ENCODE measurements around the gene CANX.

The CANX gene

DNA sequence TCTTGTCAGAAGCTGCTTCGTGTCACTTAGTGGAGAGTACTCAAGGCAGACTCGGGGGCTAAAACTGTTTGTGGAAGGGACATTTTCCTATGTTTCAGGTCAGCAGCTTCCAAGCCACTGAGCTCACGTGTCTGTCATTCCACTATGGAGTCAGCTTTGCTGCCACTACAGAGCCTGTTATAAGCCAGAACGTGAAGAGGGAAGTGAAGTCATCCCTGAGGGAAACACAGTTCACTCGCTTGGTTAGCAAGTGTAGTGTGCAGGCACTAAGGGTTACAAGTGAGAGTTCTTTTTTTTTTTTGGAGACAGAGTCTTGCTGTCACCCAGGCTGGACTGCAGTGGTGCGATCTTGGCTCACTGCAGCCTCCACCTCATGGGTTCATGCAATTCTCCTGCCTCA lies 70.5 kb downstream of the CANX start:
- H3K27ac Mint-ChIP-seq = peak overlapping the region; percentile 21
- H3K4me3 Mint-ChIP-seq = no peak overlapping the region
- H3K36me3 Mint-ChIP-seq (ENCODE audit: low read depth) = peaks cover 72% of the 10 kb centered on the region
- TF ChIP-seq, protein P1, sequence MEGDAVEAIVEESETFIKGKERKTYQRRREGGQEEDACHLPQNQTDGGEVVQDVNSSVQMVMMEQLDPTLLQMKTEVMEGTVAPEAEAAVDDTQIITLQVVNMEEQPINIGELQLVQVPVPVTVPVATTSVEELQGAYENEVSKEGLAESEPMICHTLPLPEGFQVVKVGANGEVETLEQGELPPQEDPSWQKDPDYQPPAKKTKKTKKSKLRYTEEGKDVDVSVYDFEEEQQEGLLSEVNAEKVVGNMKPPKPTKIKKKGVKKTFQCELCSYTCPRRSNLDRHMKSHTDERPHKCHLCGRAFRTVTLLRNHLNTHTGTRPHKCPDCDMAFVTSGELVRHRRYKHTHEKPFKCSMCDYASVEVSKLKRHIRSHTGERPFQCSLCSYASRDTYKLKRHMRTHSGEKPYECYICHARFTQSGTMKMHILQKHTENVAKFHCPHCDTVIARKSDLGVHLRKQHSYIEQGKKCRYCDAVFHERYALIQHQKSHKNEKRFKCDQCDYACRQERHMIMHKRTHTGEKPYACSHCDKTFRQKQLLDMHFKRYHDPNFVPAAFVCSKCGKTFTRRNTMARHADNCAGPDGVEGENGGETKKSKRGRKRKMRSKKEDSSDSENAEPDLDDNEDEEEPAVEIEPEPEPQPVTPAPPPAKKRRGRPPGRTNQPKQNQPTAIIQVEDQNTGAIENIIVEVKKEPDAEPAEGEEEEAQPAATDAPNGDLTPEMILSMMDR (IDR thresholded peaks at IDR 0.05) = no peak
- H3K27me3 Mint-ChIP-seq (ENCODE audit: low read depth, poor library complexity) = no peaks in the 10 kb centered on the region
- no peak for DNase-seq
- H3K4me1 Mint-ChIP-seq = peaks cover 5% of the 10 kb centered on the region
- no peaks in the 10 kb centered on the region for H3K9me3 Mint-ChIP-seq

- Mint-ChIP-seq H3K27ac (no peak overlapping the region), H3K27me3 (ENCODE audit: low read depth, poor library complexity) (no peaks in the 10 kb centered on the region), H3K9me3 (no peaks in the 10 kb centered on the region), H3K36me3 (ENCODE audit: low read depth) (peaks cover 75% of the 10 kb centered on the region), H3K4me1 (peaks cover 5% of the 10 kb centered on the region), H3K4me3 (no peak overlapping the region)
- no peak for DNase-seq
- TF ChIP-seq, protein P1 (IDR thresholded peaks at IDR 0.05) = no peak
Measured at GRCh38 chr5:179769796-179770195, 71.0 kb downstream of the CANX start.

DNA sequence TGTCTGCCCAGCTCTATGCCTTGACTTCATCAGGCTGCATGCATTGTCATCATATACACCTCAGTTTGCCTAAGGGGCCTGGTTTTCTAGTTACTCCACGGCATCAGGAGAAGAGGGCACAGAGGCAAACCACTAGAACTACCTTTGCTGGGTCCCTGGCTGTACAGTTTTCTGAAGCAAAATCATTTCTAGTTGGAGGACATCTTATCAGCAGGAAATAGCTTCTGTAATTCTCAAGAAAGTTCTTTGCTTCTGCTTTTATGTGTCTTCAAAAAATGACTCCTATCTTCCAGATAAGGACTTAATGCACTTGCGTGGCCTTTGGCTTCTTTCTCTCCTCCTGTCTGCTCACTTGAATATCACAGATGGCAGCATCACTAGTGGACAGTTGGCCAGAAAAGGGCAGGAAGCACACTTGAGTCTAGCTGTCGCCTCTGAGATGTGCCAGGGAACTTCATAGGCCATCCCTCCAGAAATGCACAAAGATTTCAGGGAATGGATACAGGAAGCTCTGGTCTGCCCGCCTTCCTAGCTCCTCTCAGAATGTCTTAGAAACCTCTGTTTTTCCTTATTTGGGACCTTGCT lies 72.6 kb downstream of the CANX start:
- Mint-ChIP-seq H3K27me3 (ENCODE audit: low read depth, poor library complexity) (no peaks in the 10 kb centered on the region), H3K4me3 (no peak overlapping the region), H3K9me3 (no peaks in the 10 kb centered on the region), H3K36me3 (ENCODE audit: low read depth) (peaks cover 82% of the 10 kb centered on the region), H3K27ac (no peak overlapping the region), H3K4me1 (peaks cover 3% of the 10 kb centered on the region)
- TF ChIP-seq, protein P1 (IDR thresholded peaks at IDR 0.05) = no peak
- DNase-seq = no peak

DNA sequence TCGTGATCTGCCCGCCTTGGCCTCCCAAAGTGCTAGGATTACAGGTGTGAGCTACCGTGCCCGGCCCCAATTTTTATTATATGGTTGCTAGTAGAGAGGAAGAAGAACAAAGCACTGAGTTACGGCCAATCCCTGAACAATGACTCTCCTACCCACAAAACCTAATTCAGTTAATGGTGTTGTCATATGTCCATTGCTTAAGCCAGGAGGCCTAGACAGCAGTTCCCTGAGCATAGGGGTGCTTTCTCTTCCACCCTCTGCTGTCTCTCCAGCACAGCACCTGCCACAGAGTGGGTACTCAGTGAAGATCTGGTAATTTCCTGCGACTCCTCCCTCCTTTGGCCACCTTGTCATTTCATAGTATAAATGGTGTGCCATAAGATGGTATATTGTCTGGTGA lies 73.6 kb downstream of the CANX start:
- Mint-ChIP-seq H3K4me3 (no peak overlapping the region), H3K4me1 (no peaks in the 10 kb centered on the region), H3K36me3 (ENCODE audit: low read depth) (peaks cover 83% of the 10 kb centered on the region), H3K27me3 (ENCODE audit: low read depth, poor library complexity) (no peaks in the 10 kb centered on the region), H3K9me3 (no peaks in the 10 kb centered on the region), H3K27ac (peak overlapping the region; percentile 68)
- TF ChIP-seq, protein P1 (IDR thresholded peaks at IDR 0.05) = no peak
- no peak for DNase-seq

DNA sequence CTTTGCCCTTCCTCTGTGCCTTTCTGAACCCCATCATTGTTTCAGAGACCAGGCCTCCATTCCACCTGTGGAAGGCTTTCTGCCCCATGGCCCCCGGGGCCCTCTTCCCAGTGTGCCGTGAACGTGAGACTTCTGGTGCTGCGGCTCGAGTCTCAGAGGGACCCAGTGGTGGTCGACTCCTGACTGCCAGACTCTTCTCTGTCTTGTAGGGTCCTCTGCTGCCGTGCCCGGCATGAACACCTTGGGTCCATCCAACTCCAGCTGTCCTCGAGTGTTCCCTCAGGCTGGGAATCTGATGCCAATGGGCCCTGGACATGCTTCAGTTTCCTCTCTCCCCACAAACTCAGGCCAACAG lies 74.9 kb downstream of the CANX start:
- Mint-ChIP-seq H3K27ac (no peak overlapping the region), H3K4me1 (no peaks in the 10 kb centered on the region), H3K27me3 (ENCODE audit: low read depth, poor library complexity) (no peaks in the 10 kb centered on the region), H3K9me3 (no peaks in the 10 kb centered on the region), H3K36me3 (ENCODE audit: low read depth) (peaks cover 87% of the 10 kb centered on the region), H3K4me3 (no peak overlapping the region)
- no peak for DNase-seq
- TF ChIP-seq, protein P1 (IDR thresholded peaks at IDR 0.05) = no peak

- no peak overlapping the region for H3K27ac Mint-ChIP-seq
- H3K9me3 Mint-ChIP-seq = no peaks in the 10 kb centered on the region
- TF ChIP-seq, protein P1 (IDR thresholded peaks at IDR 0.05) = no peak
- no peak for DNase-seq
- no peaks in the 10 kb centered on the region for H3K4me1 Mint-ChIP-seq
- peaks cover 3% of the 10 kb centered on the region for H3K27me3 Mint-ChIP-seq (ENCODE audit: low read depth, poor library complexity)
- no peak overlapping the region for H3K4me3 Mint-ChIP-seq
- peaks cover 85% of the 10 kb centered on the region for H3K36me3 Mint-ChIP-seq (ENCODE audit: low read depth)
Measured at GRCh38 chr5:179774442-179774841, 75.7 kb downstream of the CANX start.
